GM19467 (cell line): Measurements from ENCODE around the gene NIPAL4.
"Not testable (repeated sequence)": the region's sequence is repeated elsewhere in the genome, so short reads cannot be mapped to it uniquely, and the experiment has no call there.

ENCODE experiments used
- ATAC-seq: cut with Tn5 transposase; IDR thresholded peaks from one replicate; pipeline ENCODE4 v1.9.1; 2021; ENCODE audit warnings: mild to moderate bottlenecking, moderate library complexity; ENCODE audit not compliant: unreplicated experiment

Gene NIPAL4

DNA sequence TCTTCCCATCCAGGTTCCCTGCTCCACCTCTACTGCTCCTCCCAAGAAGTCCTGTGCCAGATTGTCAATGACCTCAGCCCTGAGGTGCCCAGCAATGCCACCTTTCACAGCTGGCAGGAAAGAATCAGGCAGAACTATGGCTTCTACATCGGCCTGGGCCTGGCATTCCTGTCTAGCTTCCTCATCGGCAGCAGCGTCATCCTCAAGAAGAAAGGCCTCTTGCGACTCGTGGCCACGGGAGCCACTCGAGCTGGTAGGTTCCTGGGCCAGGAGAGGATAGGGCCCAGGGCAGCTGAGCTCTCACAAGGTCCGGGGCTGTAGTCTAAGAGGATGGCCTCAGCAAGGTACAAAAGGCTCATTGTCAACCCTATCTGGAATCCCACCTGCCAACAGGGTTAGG, 3.1 kb downstream of the NIPAL4 start:
- ATAC-seq = no peak

DNA sequence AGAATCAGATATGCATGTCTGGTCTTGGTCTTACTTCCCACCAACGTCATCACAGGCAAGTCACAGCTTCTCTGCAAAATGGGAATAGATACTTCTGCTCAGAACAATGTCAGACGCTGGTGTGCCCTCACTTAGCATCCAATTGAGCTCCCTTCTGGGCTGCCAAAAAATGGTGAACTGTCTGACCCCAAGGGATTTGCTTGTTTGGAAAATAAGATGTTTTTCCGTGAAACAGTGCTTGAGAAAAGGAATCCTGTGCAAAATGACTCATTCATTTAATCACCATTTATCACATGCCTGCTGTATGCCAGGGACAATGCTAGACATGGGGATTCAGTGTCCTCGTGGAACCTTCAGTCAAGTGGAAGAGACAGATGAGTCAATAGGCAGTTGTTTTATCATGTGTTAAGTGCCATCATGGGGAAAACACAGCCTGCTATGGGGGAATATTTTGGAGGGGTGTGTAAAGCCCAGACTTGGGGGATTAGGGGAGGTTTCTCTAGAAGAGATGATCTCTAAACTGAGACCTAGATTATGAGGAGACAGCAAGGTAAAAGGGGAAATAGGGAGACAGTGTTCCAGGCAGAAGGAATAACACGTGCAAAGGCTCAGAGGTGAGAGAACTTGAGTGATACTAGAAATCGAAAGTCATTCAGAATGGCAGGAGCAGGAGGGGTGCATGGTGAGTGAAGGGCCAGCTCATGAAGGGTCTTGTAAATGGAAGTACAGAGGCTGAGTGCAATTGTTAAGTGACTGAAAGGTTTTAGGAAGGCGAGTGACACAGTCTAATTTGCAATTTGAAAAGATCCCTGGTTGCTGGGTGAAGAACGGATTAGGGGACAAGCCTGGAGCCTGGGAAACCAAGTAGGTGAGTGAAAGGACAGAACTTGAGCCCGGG, 3.9 kb downstream of the NIPAL4 start:
- no peak for ATAC-seq

DNA sequence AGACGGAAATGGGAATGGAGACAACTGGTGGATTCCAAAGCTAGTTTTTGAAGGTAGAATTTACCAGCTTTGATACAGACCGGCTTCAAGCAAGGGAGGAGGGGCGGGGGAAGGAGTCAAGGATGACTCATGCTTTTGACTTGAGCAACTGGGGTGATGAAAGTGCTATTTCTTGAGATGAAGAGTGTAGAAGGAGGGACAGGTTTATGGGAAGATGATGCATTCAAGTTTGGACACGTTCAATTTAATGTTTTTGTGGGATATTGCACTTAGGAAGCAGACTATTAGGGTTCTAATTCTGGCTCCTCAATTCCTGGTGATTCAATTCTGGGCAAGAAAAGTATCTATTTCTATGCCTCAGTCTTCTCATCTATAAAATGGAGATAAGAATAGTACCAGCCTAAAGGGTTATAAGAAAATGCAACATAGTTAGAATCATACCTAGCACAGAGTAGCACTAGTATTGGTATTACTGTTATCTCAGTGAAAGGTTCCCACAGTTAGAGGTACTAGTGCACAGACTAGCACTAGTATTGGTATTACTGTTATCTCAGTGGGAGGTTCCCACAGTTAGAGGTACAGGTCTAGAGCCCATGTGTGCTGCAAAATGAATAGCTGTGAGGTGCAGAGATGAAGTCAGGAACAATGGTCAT, 4.6 kb downstream of the NIPAL4 start:
- ATAC-seq = peak; percentile 54

DNA sequence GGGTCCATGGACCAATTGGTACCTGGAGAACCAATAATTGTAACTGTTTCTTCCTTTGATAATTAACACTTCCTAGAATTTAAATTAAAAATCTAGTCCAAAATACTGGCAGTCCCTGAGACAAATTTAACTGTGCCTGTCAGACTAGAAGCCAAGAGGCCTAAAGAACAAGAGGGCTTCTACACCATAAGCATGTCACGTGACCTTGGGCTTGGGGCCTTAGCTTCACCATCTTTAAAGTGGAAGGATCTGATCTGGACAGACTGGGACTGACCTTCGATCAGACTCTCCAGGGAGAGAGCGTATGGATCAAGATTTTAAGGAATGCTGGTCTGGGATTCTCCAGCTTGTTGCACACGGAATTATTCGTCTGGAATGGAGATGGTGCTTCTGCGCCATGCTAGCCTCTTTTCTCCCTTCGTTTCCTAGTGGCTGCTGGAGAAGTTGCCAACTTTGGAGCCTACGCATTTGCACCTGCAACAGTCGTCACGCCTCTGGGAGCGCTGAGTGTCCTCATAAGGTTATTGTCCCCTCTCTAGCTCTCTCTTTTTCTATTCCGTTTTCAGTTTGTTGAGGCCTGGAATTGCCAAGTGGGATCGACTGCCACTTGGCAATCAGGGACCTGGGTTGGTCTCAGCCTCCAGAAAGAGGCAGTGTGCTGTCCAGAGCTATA, 8.4 kb downstream of the NIPAL4 start:
- no peak for ATAC-seq

DNA sequence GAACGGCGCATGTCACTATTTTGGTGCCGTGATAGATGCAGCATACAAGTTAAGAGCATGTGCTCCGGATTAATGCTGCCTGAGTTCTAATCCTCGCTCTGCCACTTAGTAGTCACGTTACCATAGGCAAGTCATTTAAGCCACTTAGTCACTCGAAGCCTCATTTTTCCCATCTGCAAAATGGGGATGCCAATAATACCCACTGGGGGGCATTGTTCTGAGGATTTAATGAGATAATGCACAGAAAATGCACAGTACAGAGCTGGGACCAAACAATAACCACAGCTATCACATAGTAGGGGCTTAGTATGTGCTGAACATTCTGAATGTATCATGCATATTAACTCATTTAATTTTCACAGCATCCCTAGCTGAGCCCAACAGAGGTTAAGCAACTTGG, 9.1 kb downstream of the NIPAL4 start:
- no peak for ATAC-seq

DNA sequence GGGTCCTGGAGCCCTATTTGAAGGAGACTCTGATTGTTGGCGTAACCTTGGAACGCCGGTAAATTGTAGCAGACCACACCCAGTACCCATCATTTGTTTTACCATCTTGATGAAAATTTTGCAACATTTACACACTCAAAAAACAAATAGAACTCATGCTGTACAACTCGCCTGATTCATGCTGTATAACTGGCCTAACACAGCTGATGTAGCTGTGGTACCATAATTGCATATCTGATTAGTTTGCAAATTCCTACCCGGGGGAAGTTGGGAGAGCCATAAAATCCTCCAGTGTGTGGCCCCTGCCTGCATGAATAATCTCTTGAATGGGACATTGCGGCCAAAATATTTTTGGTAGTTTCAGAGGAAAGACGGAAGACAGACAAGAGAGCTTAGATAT, 9.7 kb downstream of the NIPAL4 start:
- ATAC-seq = no peak

DNA sequence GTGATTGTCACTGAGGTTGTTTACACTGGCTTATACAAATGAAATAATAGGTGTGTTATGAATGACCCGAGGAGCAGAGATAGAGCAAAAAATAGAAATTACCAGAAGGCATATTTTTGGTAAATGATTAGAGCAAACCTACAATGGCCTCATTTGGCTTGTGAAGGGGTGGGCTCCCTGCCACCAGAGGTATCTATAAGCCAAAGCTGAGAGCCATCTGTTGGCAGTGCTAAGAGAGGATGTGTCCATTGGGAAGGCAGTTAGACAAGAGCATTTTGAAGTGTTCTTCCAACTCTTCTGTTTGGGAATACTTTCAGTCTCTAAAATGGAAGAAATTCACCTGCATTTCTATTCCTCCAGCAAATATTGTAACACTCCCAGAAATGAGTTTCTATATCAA, 10.6 kb downstream of the NIPAL4 start:
- ATAC-seq = no peak

DNA sequence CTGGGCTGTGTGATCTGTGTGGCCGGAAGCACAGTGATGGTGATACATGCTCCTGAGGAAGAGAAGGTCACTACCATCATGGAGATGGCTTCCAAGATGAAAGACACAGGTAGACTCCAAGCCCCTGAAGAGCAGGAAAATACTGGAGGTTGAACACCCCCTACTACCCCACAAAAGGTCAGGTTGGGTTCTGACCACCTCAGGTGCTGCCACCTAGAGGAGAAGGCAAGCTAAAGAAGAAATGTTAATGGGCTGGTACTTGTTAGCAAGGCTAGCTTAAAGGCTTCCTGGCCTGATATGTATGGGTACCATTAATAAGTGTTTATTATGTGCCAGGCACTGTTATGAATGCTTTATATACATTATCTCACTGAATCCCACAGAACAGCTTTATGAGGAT, 11.7 kb downstream of the NIPAL4 start:
- no peak for ATAC-seq

DNA sequence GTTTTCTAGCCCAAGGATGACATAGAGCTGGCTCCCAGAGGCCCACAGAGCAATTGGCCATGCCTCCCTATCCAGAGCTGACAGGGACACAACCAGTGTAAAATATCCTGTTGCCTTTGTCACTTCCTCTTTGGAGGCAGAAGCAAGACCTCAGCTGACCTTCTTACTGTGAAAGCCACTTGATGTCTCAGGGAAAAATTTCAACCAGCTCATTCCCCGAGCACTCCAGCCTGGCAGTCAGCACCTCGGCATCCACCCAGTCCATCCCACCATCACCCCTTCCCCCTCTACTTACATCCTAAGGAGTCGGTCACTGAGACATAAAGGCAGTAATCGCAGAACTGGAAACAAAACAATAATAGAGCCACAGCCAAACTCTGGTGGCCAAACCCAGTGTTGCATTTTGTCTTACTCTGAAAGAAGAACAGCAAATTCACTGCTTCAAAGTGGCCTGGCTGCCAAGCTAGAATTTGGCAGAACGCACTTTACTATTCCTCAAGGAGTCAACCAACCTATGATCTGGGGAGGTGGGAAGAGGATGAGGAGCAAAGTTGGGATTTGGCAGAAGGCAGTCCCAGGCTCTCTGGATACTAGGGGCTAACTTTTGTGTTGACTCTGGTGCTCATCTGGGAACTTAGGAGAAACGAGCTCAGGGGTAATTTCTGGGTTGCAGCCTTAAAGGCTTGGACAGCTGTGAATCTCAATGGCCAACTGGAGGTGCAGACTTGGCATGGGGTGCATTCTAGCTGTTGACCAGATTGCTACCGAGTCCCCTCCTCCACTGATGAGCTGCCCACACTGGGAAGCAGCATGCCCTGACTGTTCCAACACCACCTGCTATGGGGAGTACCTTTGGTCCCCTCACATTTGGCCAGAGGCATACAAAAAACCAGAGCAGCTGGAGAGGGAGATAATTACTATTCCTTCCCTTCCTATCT, 13.6 kb downstream of the NIPAL4 start:
- ATAC-seq = no peak

DNA sequence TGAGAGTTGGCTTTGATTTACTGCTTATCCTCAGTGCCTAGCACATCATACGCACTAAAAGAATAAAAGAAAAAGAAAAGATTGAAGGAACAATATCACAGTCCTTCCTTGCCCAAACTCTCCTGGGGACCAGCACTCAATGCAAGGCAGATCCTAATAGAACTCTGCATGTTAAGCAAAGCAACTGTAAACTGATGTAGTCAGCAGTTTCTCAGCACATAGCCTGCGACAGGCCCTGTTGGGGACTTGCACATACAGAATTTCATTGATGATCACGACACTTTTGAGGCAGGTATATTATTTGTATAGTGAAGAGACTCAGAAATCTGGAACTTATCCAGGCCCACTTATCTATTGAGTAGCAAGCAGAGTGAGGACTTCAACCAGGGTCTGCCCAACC, 15.4 kb downstream of the NIPAL4 start:
- no peak for ATAC-seq

DNA sequence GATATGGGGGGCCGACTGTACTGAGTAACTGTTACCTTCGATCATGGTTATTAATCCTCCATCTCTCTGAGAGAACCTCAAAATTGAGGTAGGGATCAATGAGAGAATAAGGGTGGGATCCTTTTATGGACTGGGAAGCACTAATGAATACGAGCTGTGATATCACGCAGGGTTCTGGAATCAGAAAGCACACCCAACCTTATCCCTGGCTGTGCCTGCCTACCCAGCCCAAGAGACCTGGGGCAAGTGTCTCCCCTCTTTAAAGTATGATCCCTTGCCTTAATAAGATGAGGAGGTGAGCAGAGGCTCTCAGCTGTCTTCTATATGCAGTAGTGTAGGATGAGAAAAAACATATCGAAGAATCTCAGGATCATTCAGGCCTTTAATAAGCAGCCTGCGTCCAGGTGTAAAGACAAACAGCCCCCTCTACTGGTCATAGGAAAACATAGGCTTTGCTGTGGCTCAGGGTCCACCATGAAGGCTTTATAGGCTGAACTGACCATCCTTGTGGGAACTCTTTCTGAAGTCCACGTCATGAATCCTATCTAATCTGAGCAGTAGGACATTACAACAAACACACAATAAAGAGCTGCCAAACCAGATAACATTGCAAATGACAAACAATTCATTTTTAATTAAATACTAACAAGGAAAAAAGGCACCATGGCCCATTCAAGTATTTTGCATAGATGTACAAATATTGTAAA, 16.8 kb downstream of the NIPAL4 start:
- no peak for ATAC-seq

DNA sequence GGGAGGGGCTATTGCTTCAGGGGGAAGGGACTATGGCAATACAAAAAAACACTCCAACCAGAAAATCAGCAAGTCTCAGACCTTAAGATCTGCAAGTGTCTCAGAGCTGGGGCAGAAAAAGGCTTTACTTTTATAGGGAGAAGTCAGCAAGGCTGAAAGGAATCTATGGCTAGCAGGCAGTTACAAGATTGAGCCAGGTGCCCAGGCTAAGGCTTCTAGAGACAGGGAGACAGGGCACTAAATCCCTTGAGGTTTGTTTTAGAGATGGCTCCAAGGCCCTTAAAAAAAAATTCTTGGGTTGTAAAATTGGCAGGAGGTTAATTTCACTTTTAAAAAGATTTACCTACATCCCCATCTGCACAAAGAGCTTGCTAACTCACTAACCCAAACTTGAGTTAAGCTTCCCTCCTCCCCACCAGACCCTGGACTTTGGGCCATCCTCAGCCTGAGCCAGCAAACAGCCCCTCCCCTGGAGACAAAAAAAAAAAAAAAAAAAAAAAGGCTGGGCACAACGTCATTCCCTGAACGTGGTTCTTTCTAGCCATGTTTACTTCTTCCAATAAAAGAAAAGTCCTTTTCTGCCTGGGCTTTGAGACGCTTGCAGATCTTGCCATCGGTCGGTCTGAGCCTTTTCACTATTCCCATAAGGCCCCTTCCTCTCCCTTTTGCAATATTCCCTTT, 17.9 kb downstream of the NIPAL4 start:
- ATAC-seq = no peak

DNA sequence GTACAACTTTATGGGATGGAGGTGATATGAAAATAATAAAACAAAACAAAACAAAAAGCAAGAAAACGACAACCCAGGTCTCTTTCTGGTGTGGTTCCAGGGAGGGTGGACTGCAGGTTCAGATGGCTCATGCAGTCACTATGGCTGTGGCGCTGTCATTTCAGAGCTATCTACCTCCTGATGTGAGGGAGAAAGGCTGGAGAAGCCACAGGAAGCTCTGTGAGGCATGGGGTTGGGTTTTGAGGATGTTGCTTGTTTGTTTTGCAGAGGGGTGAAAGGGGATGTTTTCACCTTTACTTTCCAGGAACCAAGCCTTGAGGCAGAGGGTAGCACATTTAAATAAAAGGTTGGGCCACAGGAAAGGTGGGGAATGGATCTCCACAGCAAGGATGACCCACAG, 18.7 kb downstream of the NIPAL4 start:
- no peak for ATAC-seq

DNA sequence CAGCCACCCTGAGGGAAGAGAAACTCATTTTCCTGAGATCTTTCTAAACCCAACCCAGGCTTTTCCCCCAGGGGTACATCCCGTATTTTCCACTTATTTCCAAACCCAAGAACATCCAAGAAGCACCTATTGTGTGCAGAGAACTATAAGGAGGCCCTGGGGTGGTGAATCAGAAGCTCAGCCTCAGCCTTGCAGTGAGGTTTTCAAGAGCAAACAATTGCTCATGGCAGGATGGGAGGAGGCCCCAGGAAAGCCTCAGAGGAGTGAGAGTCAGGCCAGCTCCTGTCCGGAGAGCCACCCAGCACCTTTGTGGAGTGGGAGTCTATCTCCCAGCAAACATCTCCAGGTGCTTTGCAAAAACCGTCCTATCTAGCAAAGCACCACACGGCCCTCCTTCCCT, 19.2 kb downstream of the NIPAL4 start:
- no peak for ATAC-seq

DNA sequence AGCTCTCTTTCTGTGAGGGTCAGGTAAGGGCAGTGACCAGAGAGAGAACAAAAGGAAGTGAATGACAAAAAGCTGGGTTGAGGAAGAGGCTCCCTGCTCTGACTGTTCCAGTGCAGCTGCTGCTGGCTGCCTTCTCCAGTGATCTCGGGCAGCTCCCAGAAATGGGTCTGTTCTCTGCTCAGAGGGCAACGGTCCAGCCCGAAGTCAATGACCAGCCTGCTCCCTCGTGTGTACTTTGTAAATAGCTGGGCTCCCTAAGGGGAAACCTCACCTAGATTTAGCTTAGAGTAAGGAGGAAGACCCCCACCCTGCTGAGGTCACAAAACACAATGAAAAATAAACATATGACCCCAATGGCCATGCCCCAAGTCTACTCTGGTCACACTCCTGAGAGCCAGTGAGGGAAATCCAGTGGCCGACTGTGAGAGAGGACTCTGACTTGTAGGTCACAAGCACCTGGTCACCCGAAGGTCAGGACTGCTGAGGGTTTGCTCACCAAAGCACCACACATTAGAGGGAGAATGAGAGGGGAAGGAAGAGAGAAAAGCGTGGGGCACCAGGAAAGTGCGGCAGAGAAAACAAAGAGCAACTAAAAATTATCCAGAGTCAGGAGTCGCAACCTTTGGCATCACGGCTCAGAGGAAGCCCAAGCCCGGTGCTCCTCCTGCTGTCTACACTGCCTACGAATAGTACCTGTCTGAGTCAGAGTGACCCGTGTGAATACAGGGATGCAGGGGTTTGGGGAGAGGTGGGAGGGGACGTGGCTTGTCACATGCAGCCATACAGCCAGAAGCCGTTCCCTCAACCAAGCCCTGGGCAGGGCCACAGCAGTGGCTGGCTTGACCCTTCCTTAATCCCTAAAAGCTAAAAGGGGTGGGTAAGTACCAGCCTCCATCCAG, 19.8 kb downstream of the NIPAL4 start:
- no peak for ATAC-seq

DNA sequence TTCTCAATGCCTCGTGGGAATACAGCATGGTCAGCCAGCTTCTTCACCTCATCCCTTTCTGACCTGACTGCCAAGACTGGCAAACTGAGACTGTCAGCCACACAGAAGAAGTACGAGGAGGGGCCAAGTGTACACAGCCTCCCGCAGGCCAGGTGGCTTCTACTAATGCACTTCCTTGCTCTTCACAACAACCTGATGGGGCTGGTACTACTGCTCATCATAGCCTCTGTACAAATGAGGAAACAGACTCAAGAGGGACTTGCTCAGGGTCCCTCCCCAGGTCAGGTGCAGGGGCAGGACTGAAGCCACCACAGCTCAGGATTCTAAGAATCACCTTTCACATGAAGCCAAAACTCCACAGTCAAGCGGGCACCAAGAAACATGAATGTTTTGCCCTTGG, 21.3 kb downstream of the NIPAL4 start:
- no peak for ATAC-seq

DNA sequence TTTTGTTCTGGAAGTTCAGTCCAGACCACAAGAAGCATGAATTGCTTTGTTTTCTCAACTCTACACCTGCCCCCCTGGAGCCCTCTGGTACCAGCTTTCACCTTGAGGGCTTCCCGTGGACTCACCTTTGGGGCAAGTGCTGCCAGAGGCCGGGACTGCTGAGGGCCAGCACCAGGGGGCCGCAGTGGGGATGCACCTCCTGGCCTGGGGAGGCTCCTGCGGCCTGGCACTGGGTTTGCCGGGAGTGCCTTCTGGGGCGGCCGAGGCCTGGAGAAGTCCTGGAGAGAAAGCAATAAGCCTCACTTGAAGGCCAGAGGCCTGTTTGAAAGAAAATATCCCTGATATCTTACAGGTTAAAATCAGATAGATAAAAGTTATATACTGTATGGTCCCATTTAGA, 21.7 kb downstream of the NIPAL4 start:
- no peak for ATAC-seq

DNA sequence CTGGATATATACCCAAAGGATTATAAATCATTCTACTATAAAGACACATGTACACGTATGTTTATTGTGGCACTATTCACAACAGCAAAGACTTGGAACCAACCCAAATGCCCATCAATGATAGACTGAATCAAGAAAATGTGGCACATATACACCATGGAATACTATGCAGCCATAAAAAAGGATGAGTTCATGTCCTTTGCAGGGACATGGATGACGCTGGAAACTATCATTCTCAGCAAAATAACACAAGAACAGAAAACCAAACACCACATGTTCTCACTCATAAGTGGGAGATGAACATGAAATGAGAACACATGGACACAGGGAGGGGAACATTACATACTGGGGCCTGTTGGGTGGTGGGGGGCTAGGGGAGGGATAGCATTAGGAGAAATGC, 22.7 kb downstream of the NIPAL4 start:
- ATAC-seq = not testable (repeated sequence)

DNA sequence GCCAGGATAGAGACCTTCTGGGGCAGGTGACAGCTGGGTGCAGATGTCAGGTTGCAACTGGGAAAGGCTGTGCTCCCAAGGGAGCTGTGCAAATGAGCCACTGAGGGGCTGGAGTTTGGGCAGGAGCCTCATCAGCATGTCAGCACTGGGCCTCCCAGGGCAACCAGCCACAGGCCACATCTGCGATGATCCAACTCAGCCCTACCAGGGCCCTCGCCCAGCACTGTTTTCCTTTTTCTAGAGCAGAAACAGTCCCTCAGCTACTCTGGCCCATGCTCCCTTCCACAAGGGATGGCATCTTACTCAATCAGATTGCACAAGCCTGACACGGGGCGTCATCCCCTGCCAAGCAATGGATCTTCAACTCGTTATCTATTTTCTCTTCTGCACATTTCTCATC, 24.8 kb downstream of the NIPAL4 start:
- ATAC-seq = no peak
